ENCODE data around the gene GTPBP2.
A peak's percentile ranks its signal among the peaks of the same experiment; 100 is the strongest.

Gene GTPBP2

GRCh38 chr6:43671801-43672690 is 43.0 kb upstream of the GTPBP2 start:
- DNase-seq (ENCODE audit: low read depth) = no peak
- TF ChIP-seq CTCF (IDR thresholded peaks at IDR 0.05; ENCODE audit: low read length, missing control alignments) = no peak
- H3K4me3 ChIP-seq (replicated peaks; ENCODE audit: low read depth, low read length) = no peak overlapping the region

- TF ChIP-seq CTCF (IDR thresholded peaks at IDR 0.05; ENCODE audit: low read length, missing control alignments) = no peak
- no peak for DNase-seq (ENCODE audit: low read depth)
- no peak overlapping the region for H3K4me3 ChIP-seq (replicated peaks; ENCODE audit: low read depth, low read length)
These were observed 42.1 kb upstream of the GTPBP2 start for GRCh38 chr6:43671011-43671800.

- no peak for TF ChIP-seq CTCF (IDR thresholded peaks at IDR 0.05; ENCODE audit: low read length, missing control alignments)
These were observed 41.5 kb upstream of the GTPBP2 start for GRCh38 chr6:43670623-43670986.

DNA sequence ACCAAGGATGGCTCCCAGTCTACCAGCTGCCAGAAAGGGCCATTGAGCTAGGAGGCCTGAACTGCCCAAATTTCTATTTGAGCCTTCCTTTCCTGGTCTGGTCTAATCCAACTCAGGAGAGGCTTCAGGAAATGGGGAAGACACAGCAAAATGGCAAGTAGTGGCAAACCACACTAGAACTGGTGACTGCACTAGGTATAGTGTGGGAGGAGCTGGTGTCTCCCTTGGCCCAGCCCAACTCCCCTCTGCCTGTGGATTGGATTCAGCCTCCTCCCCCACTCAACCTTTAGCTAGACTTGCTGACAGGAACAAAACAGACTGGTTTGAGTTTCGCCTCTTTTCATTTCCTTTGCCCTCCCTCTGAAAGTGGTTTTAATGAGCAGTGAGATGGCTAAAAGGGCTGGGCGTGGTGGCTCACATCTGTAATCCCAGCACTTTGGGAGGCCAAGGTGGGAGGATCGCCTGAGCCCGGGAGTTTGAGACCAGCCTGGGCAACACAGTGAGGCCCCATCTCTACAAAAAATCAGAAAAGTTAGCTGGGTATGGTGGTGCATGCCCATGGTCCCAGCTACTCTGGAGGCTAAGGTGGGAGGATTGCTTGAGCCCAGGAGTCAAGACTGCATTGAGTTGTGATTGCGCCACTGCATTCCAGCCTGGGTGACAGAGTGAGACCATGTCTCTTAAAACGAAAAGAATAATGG is 41.0 kb upstream of the GTPBP2 start:
- DNase-seq (ENCODE audit: low read depth) = peak; percentile 35
- no peak for TF ChIP-seq CTCF (IDR thresholded peaks at IDR 0.05; ENCODE audit: low read length, missing control alignments)
- H3K4me3 ChIP-seq (replicated peaks; ENCODE audit: low read depth, low read length) = no peak overlapping the region

More at GRCh38 chr6:43670623-43670986, 41.5 kb upstream of the GTPBP2 start:
- no peak overlapping the region for H3K4me3 ChIP-seq (replicated peaks; ENCODE audit: low read depth, low read length)
- no peak for DNase-seq (ENCODE audit: low read depth)

DNA sequence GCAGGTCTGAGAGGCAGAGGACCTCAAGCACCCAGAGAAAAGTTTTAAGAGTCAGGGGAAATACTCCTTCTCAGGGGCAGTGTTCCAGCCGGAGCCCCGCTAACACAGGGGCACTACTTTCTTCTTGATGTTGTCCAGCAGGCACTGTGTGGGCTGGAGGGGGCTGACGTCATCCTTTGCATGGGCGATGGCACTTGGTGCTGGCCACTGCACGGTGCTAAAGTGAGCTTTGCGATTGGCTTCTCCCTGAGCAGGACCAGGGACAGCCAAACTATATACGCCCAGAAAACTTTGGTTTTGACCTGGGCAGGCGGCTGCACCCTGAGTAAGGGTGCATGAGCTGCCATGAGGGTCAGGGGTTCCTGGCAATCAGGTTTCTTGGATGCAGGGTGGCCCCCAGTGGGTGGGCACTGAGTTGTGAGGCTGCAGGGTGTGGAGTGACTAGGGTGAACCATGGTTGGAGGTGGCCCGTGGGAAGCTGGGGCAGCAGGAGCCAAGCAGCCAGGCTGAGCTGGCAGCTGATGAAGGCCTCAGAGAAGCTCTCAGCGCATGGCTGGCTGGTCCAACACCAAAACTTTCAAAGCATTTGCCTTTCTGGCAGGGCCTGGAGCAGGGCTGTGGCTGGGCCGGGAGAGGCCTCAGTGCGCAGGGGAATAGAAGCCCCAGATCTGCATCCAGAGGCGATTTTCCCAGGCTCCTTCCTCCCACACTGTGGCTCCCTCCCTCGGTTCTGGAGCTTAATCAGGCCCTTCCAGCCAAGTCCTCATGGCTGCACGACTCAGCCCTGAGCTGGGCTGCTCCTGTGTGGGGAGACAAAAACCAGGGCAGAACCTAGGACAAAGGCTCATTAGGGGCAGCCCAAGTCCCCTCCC is 40.2 kb upstream of the GTPBP2 start:
- no peak for TF ChIP-seq CTCF (IDR thresholded peaks at IDR 0.05; ENCODE audit: low read length, missing control alignments)
- DNase-seq (ENCODE audit: low read depth) = peak; percentile 65
- no peak overlapping the region for H3K4me3 ChIP-seq (replicated peaks; ENCODE audit: low read depth, low read length)

All from fibroblast of pulmonary artery (primary cell).